SK-N-SH (cell line): ENCODE results near the gene PROK2.

Experiments used
- CTCF ChIP-seq: fragments of 200-600 bp; sonication (generic); IDR thresholded peaks from 2 replicates; pipeline ENCODE4 v1.6.1; 2017; ENCODE audit warnings: antibody characterized with exemption, mild to moderate bottlenecking, moderate library complexity
- EZH2phosphoT487 ChIP-seq: fragments of 200-600 bp; sonication (generic); IDR thresholded peaks from 2 replicates; pipeline ENCODE4 v1.6.1; 2017; ENCODE audit warnings: low read depth, mixed run types, mild to moderate bottlenecking, antibody characterized with exemption, moderate library complexity, borderline replicate concordance
- FOSL2 ChIP-seq: IDR thresholded peaks from 2 replicates; pipeline ENCODE4 v1.4.0; 2012; ENCODE audit warnings: low read depth, mild to moderate bottlenecking, moderate library complexity, borderline replicate concordance
- JUND ChIP-seq: IDR thresholded peaks from 2 replicates; pipeline ENCODE4 v1.4.0; 2012
- MXI1 ChIP-seq: IDR thresholded peaks from 2 replicates; pipeline ENCODE4 v1.6.1; 2012; ENCODE audit warnings: mild to moderate bottlenecking, low read depth, low read length, improper control_type of control experiment
- RAD21 ChIP-seq: IDR thresholded peaks from 2 replicates; pipeline ENCODE4 v1.6.1; 2012; ENCODE audit warnings: mild to moderate bottlenecking, low read length
- SMC3 ChIP-seq: IDR thresholded peaks from 2 replicates; pipeline ENCODE4 v1.6.1; 2012; ENCODE audit warnings: low read depth, low read length, improper control_type of control experiment
- YY1 ChIP-seq: IDR thresholded peaks from 2 replicates; pipeline ENCODE4 v1.4.0; 2012; ENCODE audit warnings: low read depth, mild to moderate bottlenecking
- ZBTB33 ChIP-seq: IDR thresholded peaks from 2 replicates; pipeline ENCODE4 v1.4.0; 2012; ENCODE audit warnings: low read depth, borderline replicate concordance

- TF ChIP-seq RAD21 (no peak), CTCF (no peak), YY1 (no peak), FOSL2 (no peak), EZH2phosphoT487 (no peak), ZBTB33 (no peak), MXI1 (no peak), SMC3 (no peak), JUND (no peak)
Measured at GRCh38 chr3:71728632-71729342, 56.2 kb downstream of the PROK2 start.
